ENCODE data around the gene PDIA2.

- TF ChIP-seq CTCF (IDR thresholded peaks at IDR 0.05) (no peak), POLR2A (IDR thresholded peaks at IDR 0.05) (no peak)
These were observed 10.1 kb upstream of the PDIA2 start for GRCh38 chr16:272633-273546.
